Astrocyte (in vitro differentiated cells and primary cell): ENCODE data around the gene ATRIP. TPM values are rescaled to one million over a fixed set of nuclear protein-coding genes. Genes with fewer than 3 reads are reported as not detected.

Source experiments
- DNase-seq: peaks from one replicate; pipeline ENCODE4 v3.0.0-alpha.2; 2010; ENCODE audit warnings: low read depth
- FAIRE-seq: peaks from 2 replicates; lab custom pipeline; 2011; peaks lifted over from hg19 to GRCh38; lab: Jason Lieb, UNC
- H2AFZ ChIP-seq: 2 replicates; pipeline ENCODE4 v1.6.0; 2012; ENCODE audit warnings: low read depth, low read length, inconsistent platforms
- H3K27ac ChIP-seq: 2 replicates; pipeline ENCODE4 v1.5.1; 2011; ENCODE audit warnings: low read depth, low read length, inconsistent platforms
- H3K27me3 ChIP-seq: 2 replicates; pipeline ENCODE4 v1.6.0; 2011; ENCODE audit warnings: low read length, inconsistent platforms; ENCODE audit not compliant: insufficient read depth
- H3K36me3 ChIP-seq: 2 replicates; pipeline ENCODE4 v1.5.1; 2011; ENCODE audit warnings: low read length, inconsistent platforms; ENCODE audit not compliant: insufficient read depth
- H3K4me1 ChIP-seq: 2 replicates; pipeline ENCODE4 v1.5.1; 2011; ENCODE audit warnings: low read length, inconsistent platforms; ENCODE audit not compliant: insufficient read depth
- H3K4me2 ChIP-seq: 2 replicates; pipeline ENCODE4 v1.6.0; 2012; ENCODE audit warnings: low read length, inconsistent platforms
- H3K4me3 ChIP-seq: 2 replicates; pipeline ENCODE4 v1.5.1; 2011; ENCODE audit warnings: low read depth, mild to moderate bottlenecking, low read length, inconsistent platforms; ENCODE audit not compliant: insufficient read depth
- H3K79me2 ChIP-seq: 2 replicates; pipeline ENCODE4 v1.6.0; 2012; ENCODE audit warnings: mild to moderate bottlenecking, low read length, inconsistent platforms; ENCODE audit not compliant: insufficient read depth
- H3K9ac ChIP-seq: 2 replicates; pipeline ENCODE4 v1.6.0; 2012; ENCODE audit warnings: mild to moderate bottlenecking, low read length, inconsistent platforms
- H3K9me3 ChIP-seq: 2 replicates; pipeline ENCODE4 v1.5.1; 2012; ENCODE audit warnings: low read depth, mild to moderate bottlenecking, low read length, inconsistent platforms; ENCODE audit not compliant: insufficient read depth
- H4K20me1 ChIP-seq: 2 replicates; pipeline ENCODE4 v1.6.0; 2012; ENCODE audit warnings: low read length, inconsistent platforms; ENCODE audit not compliant: insufficient read depth
- H3K27ac Mint-ChIP-seq: one replicate; pipeline ENCODE4 v1.8.0; 2021; ENCODE audit warnings: mild to moderate bottlenecking, mixed read lengths; ENCODE audit not compliant: unreplicated experiment
- H3K27me3 Mint-ChIP-seq: one replicate; pipeline ENCODE4 v1.8.0; 2021; ENCODE audit warnings: low read depth, mixed read lengths; ENCODE audit not compliant: unreplicated experiment
- H3K36me3 Mint-ChIP-seq: one replicate; pipeline ENCODE4 v1.8.0; 2021; ENCODE audit warnings: low read depth, mixed read lengths; ENCODE audit not compliant: unreplicated experiment
- H3K4me1 Mint-ChIP-seq: one replicate; pipeline ENCODE4 v1.8.0; 2021; ENCODE audit warnings: low read depth, mixed read lengths; ENCODE audit not compliant: unreplicated experiment
- H3K4me3 Mint-ChIP-seq: one replicate; pipeline ENCODE4 v1.8.0; 2021; ENCODE audit warnings: mild to moderate bottlenecking, moderate library complexity, mixed read lengths; ENCODE audit not compliant: unreplicated experiment
- H3K9me3 Mint-ChIP-seq: one replicate; pipeline ENCODE4 v1.8.0; 2021; ENCODE audit warnings: mild to moderate bottlenecking, mixed read lengths; ENCODE audit not compliant: unreplicated experiment
- EZH2 ChIP-seq: IDR thresholded peaks from 2 replicates; pipeline ENCODE4 v1.6.1; 2012; ENCODE audit warnings: mild to moderate bottlenecking, low read length, inconsistent platforms; ENCODE audit not compliant: insufficient read depth
- total RNA-seq: library from RNA; stranded (reverse); gene quantifications from 2 replicates; pipeline ENCODE4 v1.2.1, GENCODE V29; 2021
- TF ChIP-seq, protein P1 (sequence below): IDR thresholded peaks from 2 replicates; pipeline ENCODE4 v1.5.1; 2011; ENCODE audit warnings: low read depth, mild to moderate bottlenecking, inconsistent platforms, low read length, moderate library complexity; ENCODE audit not compliant: insufficient read depth

The ATRIP gene
- total RNA-seq, 1 donor from 2014 or later = 6.2 TPM

DNA sequence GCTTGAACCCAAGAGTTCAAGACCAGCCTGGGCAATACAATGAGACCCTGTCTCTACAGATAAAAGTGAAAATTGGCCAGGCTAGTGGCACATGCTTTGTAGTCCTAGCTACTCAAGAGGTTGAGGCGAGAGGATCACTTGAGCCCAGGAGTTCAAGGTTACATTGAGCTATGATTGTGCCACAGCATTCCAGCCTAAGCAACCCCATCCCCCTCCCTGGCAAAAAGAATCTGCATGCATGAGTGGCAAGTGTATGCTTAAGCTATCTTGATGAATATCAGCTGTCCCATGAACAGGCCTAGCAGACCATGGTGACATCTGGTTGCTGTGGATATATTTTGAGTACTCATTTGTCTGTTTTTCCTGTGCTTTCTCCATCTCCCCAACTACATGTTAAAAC is 4.7 kb downstream of the ATRIP start:
- H4K20me1 ChIP-seq = no peaks in the 10 kb centered on the region
- peaks cover 10% of the 10 kb centered on the region for H3K4me1 ChIP-seq
- H3K9me3 Mint-ChIP-seq = no peaks in the 10 kb centered on the region
- H2AFZ ChIP-seq = no peak overlapping the region
- H3K79me2 ChIP-seq = peaks cover 25% of the 10 kb centered on the region
- no peaks in the 10 kb centered on the region for H3K27me3 Mint-ChIP-seq
- H3K9ac ChIP-seq = no peak overlapping the region
- H3K27ac ChIP-seq = no peak overlapping the region
- FAIRE-seq = no peak
- no peak overlapping the region for H3K4me3 Mint-ChIP-seq
- peaks cover 31% of the 10 kb centered on the region for H3K36me3 ChIP-seq
- TF ChIP-seq, protein P1, sequence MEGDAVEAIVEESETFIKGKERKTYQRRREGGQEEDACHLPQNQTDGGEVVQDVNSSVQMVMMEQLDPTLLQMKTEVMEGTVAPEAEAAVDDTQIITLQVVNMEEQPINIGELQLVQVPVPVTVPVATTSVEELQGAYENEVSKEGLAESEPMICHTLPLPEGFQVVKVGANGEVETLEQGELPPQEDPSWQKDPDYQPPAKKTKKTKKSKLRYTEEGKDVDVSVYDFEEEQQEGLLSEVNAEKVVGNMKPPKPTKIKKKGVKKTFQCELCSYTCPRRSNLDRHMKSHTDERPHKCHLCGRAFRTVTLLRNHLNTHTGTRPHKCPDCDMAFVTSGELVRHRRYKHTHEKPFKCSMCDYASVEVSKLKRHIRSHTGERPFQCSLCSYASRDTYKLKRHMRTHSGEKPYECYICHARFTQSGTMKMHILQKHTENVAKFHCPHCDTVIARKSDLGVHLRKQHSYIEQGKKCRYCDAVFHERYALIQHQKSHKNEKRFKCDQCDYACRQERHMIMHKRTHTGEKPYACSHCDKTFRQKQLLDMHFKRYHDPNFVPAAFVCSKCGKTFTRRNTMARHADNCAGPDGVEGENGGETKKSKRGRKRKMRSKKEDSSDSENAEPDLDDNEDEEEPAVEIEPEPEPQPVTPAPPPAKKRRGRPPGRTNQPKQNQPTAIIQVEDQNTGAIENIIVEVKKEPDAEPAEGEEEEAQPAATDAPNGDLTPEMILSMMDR = no peak
- TF ChIP-seq EZH2 = no peak
- no peak overlapping the region for H3K4me2 ChIP-seq
- H3K27ac Mint-ChIP-seq = no peak overlapping the region
- H3K9me3 ChIP-seq = no peaks in the 10 kb centered on the region
- peaks cover 4% of the 10 kb centered on the region for H3K36me3 Mint-ChIP-seq
- DNase-seq = no peak
- H3K4me1 Mint-ChIP-seq = peaks cover 8% of the 10 kb centered on the region
- H3K27me3 ChIP-seq = no peaks in the 10 kb centered on the region
- no peak overlapping the region for H3K4me3 ChIP-seq

DNA sequence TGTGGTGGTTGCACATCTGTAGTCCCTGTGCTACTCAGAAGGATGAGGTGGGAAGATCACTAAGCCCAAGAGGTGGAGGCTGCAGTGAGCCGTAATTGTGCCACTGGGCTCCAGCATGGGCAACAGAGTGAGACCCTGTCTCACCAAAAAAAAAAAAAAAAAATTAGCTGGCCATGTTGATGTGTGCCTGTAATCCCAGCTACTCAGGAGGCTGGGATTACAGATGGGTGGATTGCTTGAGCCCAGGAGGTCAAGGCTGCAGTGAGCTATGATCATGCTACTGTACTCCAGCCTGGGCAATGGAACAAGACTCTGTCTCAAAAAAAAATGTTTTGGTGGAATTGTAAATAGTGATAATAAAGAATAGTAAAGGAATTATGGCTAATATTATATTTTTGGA is 9.9 kb downstream of the ATRIP start:
- Mint-ChIP-seq H3K4me3 (no peak overlapping the region), H3K27ac (no peak overlapping the region), H3K36me3 (peaks cover 19% of the 10 kb centered on the region), H3K27me3 (no peaks in the 10 kb centered on the region), H3K9me3 (no peaks in the 10 kb centered on the region), H3K4me1 (no peaks in the 10 kb centered on the region)
- Histone ChIP-seq H3K4me3 (no peak overlapping the region), H3K9me3 (no peaks in the 10 kb centered on the region), H3K4me2 (no peak overlapping the region), H2AFZ (no peak overlapping the region), H3K9ac (no peak overlapping the region), H4K20me1 (no peaks in the 10 kb centered on the region), H3K27ac (no peak overlapping the region), H3K79me2 (no peaks in the 10 kb centered on the region), H3K4me1 (no peaks in the 10 kb centered on the region), H3K36me3 (peaks cover 67% of the 10 kb centered on the region), H3K27me3 (no peaks in the 10 kb centered on the region)
- TF ChIP-seq EZH2 = no peak
- TF ChIP-seq, protein P1 = no peak
- DNase-seq (no peak), FAIRE-seq (no peak)

DNA sequence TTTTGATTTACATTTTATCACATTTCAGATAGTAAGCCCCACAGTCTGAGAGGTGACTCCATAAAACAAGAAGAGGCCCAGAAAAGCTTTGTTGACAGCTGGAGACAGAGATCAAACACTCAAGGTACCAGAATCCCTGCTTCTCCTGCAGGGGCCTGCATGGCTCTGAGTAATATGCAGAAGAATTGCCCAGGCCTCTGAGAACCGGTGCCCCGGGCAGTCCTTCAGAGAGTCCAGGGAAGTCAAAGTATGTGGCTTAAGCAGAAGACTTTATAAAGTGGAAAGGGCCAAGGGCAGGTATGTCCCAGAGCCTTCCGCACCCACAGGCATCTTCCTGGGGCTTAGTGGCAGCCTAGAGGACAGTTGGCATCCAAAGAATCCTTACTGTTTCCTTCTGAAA is 12.8 kb downstream of the ATRIP start:
- Histone ChIP-seq H3K9ac (no peak overlapping the region), H3K9me3 (no peaks in the 10 kb centered on the region), H3K27ac (no peak overlapping the region), H3K79me2 (no peaks in the 10 kb centered on the region), H3K4me2 (no peak overlapping the region), H3K4me1 (no peaks in the 10 kb centered on the region), H3K36me3 (peaks cover 49% of the 10 kb centered on the region), H4K20me1 (no peaks in the 10 kb centered on the region), H3K4me3 (no peak overlapping the region), H3K27me3 (no peaks in the 10 kb centered on the region), H2AFZ (no peak overlapping the region)
- Mint-ChIP-seq H3K27ac (no peak overlapping the region), H3K27me3 (no peaks in the 10 kb centered on the region), H3K4me3 (no peak overlapping the region), H3K9me3 (no peaks in the 10 kb centered on the region), H3K4me1 (no peaks in the 10 kb centered on the region), H3K36me3 (peaks cover 17% of the 10 kb centered on the region)
- TF ChIP-seq, protein P1 = no peak
- no peak for TF ChIP-seq EZH2
- DNase-seq = no peak
- FAIRE-seq = no peak
